B cell (primary cell): ENCODE data around the gene PEX10. TPM values are rescaled to one million over a fixed set of nuclear protein-coding genes. Genes with fewer than 3 reads are reported as not detected.

ENCODE experiments used
- ATAC-seq: fragments of 200-7000 bp; cut with Tn5 transposase; one replicate; pipeline ENCODE4 v1.10.0; 2021; ENCODE audit warnings: low read depth, mild to moderate bottlenecking, moderate number of reproducible peaks, moderate library complexity
- CTCF ChIA-PET: fragments of 350-600 bp; sonication (Branson Sonifier 250); formaldehyde crosslinking; loops from one replicate; lab custom pipeline; 2021; ENCODE audit warnings: antibody characterized with exemption, inconsistent platforms; lab: Charles Lee
- POLR2A ChIA-PET: fragments of 350-600 bp; sonication (Branson Sonifier 250); formaldehyde crosslinking; loops from one replicate; lab custom pipeline; 2021; ENCODE audit warnings: antibody characterized with exemption; lab: Charles Lee
- DNase-seq: peaks from one replicate; pipeline ENCODE4 v3.0.0; 2013
- H2AFZ ChIP-seq: 2 replicates; pipeline ENCODE4 v1.6.1; 2012; ENCODE audit warnings: mild to moderate bottlenecking, low read depth, low read length; ENCODE audit not compliant: insufficient read depth, poor library complexity, severe bottlenecking
- H3K27ac ChIP-seq, 2 donors: 1 replicate in 1 of 2; 2 replicates in 1 of 2; pipeline ENCODE4 v1.5.1; 2012 to 2013; ENCODE audit warnings: low read length in 2 of 2, mild to moderate bottlenecking in 2 of 2, moderate library complexity in 1 of 2
- H3K27me3 ChIP-seq, 4 experiments: fragments of 200-600 bp in 1 of 4; sonication (generic) in 1 of 4; replicated peaks in 1 of 4; 1 replicate in 2 of 4; 2 replicates in 2 of 4; pipeline versions ENCODE4 v1.6.1 to v1.7.0; 2013 to 2016; ENCODE audit warnings: low read length in 3 of 4, mild to moderate bottlenecking in 2 of 4, mixed read lengths in 1 of 4, moderate library complexity in 1 of 4; ENCODE audit not compliant: insufficient read depth in 4 of 4, control insufficient read depth in 3 of 4; ENCODE audit errors: control extremely low read depth in 1 of 4
- H3K36me3 ChIP-seq, 2 experiments: replicated peaks in 1 of 2; 1 replicate in 1 of 2; 2 replicates in 1 of 2; pipeline versions ENCODE4 v1.6.1 to v1.7.1; 2013; ENCODE audit warnings: low read length in 1 of 2; ENCODE audit not compliant: insufficient read depth in 2 of 2, control insufficient read depth in 1 of 2; ENCODE audit errors: control extremely low read depth in 1 of 2, extremely low read depth in 1 of 2
- H3K4me1 ChIP-seq, 2 donors: fragments of 200-600 bp in 1 of 2; sonication (generic) in 1 of 2; 1 replicate in 1 of 2; 2 replicates in 1 of 2; pipeline versions ENCODE4 v1.5.1 to v1.6.1; 2013 to 2017; ENCODE audit warnings: low read length in 2 of 2; ENCODE audit not compliant: control insufficient read depth in 2 of 2, insufficient read depth in 2 of 2
- H3K4me2 ChIP-seq: replicated peaks from 2 replicates; pipeline ENCODE3; 2012; ENCODE audit warnings: mild to moderate bottlenecking, low read depth, low read length; ENCODE audit not compliant: poor library complexity, severe bottlenecking
- H3K4me3 ChIP-seq, 5 experiments: fragments of 200-600 bp in 1 of 5; sonication (generic) in 1 of 5; 1 replicate in 3 of 5; 2 replicates in 2 of 5; pipeline versions ENCODE4 v1.5.1 to v1.7.0; 2011 to 2016; ENCODE audit warnings: low read length in 4 of 5, mild to moderate bottlenecking in 4 of 5, low read depth in 2 of 5, control low read depth in 1 of 5, moderate library complexity in 1 of 5; ENCODE audit not compliant: insufficient read depth in 1 of 5; ENCODE audit errors: control extremely low read depth in 1 of 5, extremely low read depth in 1 of 5
- H3K79me2 ChIP-seq: fragments of 200-600 bp; sonication (generic); one replicate; pipeline ENCODE4 v1.6.0; 2016; ENCODE audit warnings: low read length; ENCODE audit not compliant: control insufficient read depth, insufficient read depth
- H3K9ac ChIP-seq: fragments of 200-600 bp; sonication (generic); 2 replicates; pipeline ENCODE4 v1.6.1; 2017; ENCODE audit warnings: mild to moderate bottlenecking, low read length, moderate library complexity
- H3K9me3 ChIP-seq, 3 donors: one replicate each; pipeline versions ENCODE4 v1.6.1 to v1.7.1; 2013; ENCODE audit warnings: low read length in 2 of 3; ENCODE audit not compliant: control insufficient read depth in 2 of 3, insufficient read depth in 1 of 3; ENCODE audit errors: control extremely low read depth in 1 of 3
- H4K20me1 ChIP-seq: 2 replicates; pipeline ENCODE4 v1.6.0; 2012; ENCODE audit warnings: mild to moderate bottlenecking, low read length; ENCODE audit not compliant: insufficient read depth, control insufficient read depth, poor library complexity, severe bottlenecking
- H3K27ac Mint-ChIP-seq: one replicate; pipeline ENCODE4 v1.8.0; 2021; ENCODE audit warnings: mixed read lengths
- H3K27me3 Mint-ChIP-seq: one replicate; pipeline ENCODE4 v1.8.0; 2021; ENCODE audit warnings: mixed read lengths
- H3K4me1 Mint-ChIP-seq: one replicate; pipeline ENCODE4 v1.8.0; 2021; ENCODE audit warnings: mixed read lengths
- H3K4me3 Mint-ChIP-seq: one replicate; pipeline ENCODE4 v1.8.0; 2021; ENCODE audit warnings: mixed read lengths
- H3K9me3 Mint-ChIP-seq: one replicate; pipeline ENCODE4 v1.8.0; 2022; ENCODE audit warnings: mixed read lengths; ENCODE audit not compliant: insufficient read depth
- CTCF ChIP-seq: fragments of 200-600 bp; IDR thresholded peaks from one replicate; pipeline ENCODE4 v1.8.0; 2022; ENCODE audit warnings: antibody characterized with exemption, mild to moderate bottlenecking
- EZH2 ChIP-seq: IDR thresholded peaks from 2 replicates; pipeline ENCODE4 v1.6.1; 2012; ENCODE audit warnings: borderline replicate concordance, low read depth, mild to moderate bottlenecking, moderate library complexity, low read length; ENCODE audit not compliant: insufficient read depth, poor library complexity, severe bottlenecking
- WGBS: methylation state at CpG from one replicate; pipeline ENCODE4 v1.1.5; 2013; ENCODE audit warnings: missing lambda C conversion rate; ENCODE audit not compliant: insufficient coverage; 5-methylcytosine and 5-hydroxymethylcytosine counted together
- intact Hi-C: fragments of 100-400 bp; cut with micrococcal nuclease; formaldehyde crosslinking; loops from one replicate; pipeline ENCODE4 v1.10.0; 2022
- polyA plus RNA-seq: library from polyadenylated mRNA; depleted of rRNA; stranded (reverse); fragments of >200 nt; gene quantifications from 2 replicates; pipeline ENCODE4 v1.2.3, GENCODE V29; 2012
- total RNA-seq, 2 donors: library from RNA; stranded (reverse); fragments of 120-200 nt in 1 of 2; gene quantifications; 1 replicate in 1 of 2; 2 replicates in 1 of 2; pipeline versions ENCODE4 v1.2.3 to v1.2.4, GENCODE V29; 2013 to 2022

The PEX10 gene
- total and polyA plus RNA-seq, 2 donors (not counting 1 experiment from before 2014, with no cell fraction given): 13.5 to 18.4 TPM

GRCh38 chr1:2400950-2401649, 11.3 kb downstream of the PEX10 start:
- intact Hi-C loops: no loop called here
- ATAC-seq (no peak), DNase-seq (no peak)
- Histone ChIP-seq H3K36me3 (peaks cover 0 to 84% of the 10 kb centered on the region in 2 experiments), H3K27ac (no peak overlapping the region), H3K27me3 (no peaks in the 10 kb centered on the region), H3K9me3 (no peaks in the 10 kb centered on the region), H3K4me2 (no peak overlapping the region), H3K79me2 (peaks cover 52% of the 10 kb centered on the region), H2AFZ (no peak overlapping the region), H3K4me3 (no peak overlapping the region), H3K4me1 (no peaks in the 10 kb centered on the region), H3K9ac (no peak overlapping the region), H4K20me1 (peaks cover 72% of the 10 kb centered on the region)
- 100% methylated on average over 6 of the region's 14 CpGs for WGBS
- ChIA-PET CTCF (interaction anchor here (1.3 kb wide), 1 partner anchor 206 kb away, joined by 3 read pairs; the partner anchor contains the start of gene FAAP20), POLR2A (no interaction called here)
- Mint-ChIP-seq H3K4me3 (no peak overlapping the region), H3K27ac (no peak overlapping the region), H3K4me1 (peaks cover 9% of the 10 kb centered on the region), H3K9me3 (no peaks in the 10 kb centered on the region), H3K27me3 (no peaks in the 10 kb centered on the region)
- TF ChIP-seq CTCF: no peak
- TF ChIP-seq EZH2: no peak

DNA sequence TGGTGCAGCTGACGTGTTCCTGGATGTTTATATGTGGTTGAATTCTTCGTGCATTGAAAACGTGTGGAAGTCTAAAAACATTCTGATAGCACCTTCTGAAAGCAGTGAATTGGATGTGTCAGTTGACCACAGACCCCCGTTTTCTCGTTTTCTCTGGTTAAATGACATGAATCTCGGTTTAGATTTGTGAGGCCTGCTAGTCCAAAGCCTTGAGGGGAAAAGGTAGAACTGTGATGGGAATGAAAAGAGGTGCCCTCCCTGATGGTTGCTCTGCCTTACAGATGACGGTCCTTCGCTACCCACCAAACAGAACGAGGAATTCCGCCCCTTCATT, 11.8 kb downstream of the PEX10 start:
- DNase-seq: no peak
- Mint-ChIP-seq H3K4me1 (peaks cover 11% of the 10 kb centered on the region), H3K4me3 (no peak overlapping the region), H3K27me3 (no peaks in the 10 kb centered on the region), H3K9me3 (no peaks in the 10 kb centered on the region), H3K27ac (no peak overlapping the region)
- no peak overlapping the region for H3K4me3 ChIP-seq
- H3K79me2 ChIP-seq: peaks cover 58% of the 10 kb centered on the region
- no peak overlapping the region for H3K27ac ChIP-seq
- ATAC-seq: no peak
- WGBS: 93% methylated on average over 10 of the region's 10 CpGs
- H2AFZ ChIP-seq: no peak overlapping the region
- H3K9ac ChIP-seq: no peak overlapping the region
- no peak for TF ChIP-seq CTCF
- TF ChIP-seq EZH2: no peak
- peaks cover 74% of the 10 kb centered on the region for H4K20me1 ChIP-seq
- ChIA-PET POLR2A (no interaction called here), CTCF (interaction anchor here (1.3 to 1.4 kb wide), 2 partner anchors 9 to 206 kb away, joined by 3 to 4 read pairs; partner anchors contain the start of genes FAAP20, MORN1 and RER1)
- no peaks in the 10 kb centered on the region for H3K4me1 ChIP-seq
- no peaks in the 10 kb centered on the region for H3K27me3 ChIP-seq
- peaks cover 0 to 86% of the 10 kb centered on the region in 2 experiments for H3K36me3 ChIP-seq
- H3K4me2 ChIP-seq: no peak overlapping the region
- intact Hi-C loops: no loop called here
- no peaks in the 10 kb centered on the region for H3K9me3 ChIP-seq
